Activated CD8-positive, alpha-beta memory T cell treated with anti-CD3 and anti-CD28 coated beads, Interleukin-2, amount 50 U/mL, for 1 hour (primary cell): ENCODE results near the gene SLC27A5.
"Not testable (repeated sequence)": the region's sequence is repeated elsewhere in the genome, so short reads cannot be mapped to it uniquely, and the experiment has no call there.

Experiments used
- DNase-seq: peaks from one replicate; pipeline ENCODE4 v3.0.0-alpha.2; 2020; ENCODE audit errors: extremely low read depth

SLC27A5 gene

GRCh38 chr19:58522709-58523108 is 10.9 kb upstream of the SLC27A5 start:
- no peak for DNase-seq

- no peak for DNase-seq
Observed at GRCh38 chr19:58521651-58522050, 9.9 kb upstream of the SLC27A5 start.

GRCh38 chr19:58520257-58520599 is 8.4 kb upstream of the SLC27A5 start:
- no peak for DNase-seq

- peak; percentile 72 for DNase-seq
Observed at GRCh38 chr19:58519355-58520256, 7.8 kb upstream of the SLC27A5 start, which contains the start of gene ZBTB45. Gene ZBTB45, minus strand, starts transcription at chr19:58519810. Its CDS starts 2,137 bp downstream, at chr19:58517673.

- no peak for DNase-seq
Observed at GRCh38 chr19:58519087-58519354, 7.2 kb upstream of the SLC27A5 start.

- no peak for DNase-seq
Observed at GRCh38 chr19:58518256-58519086, 6.7 kb upstream of the SLC27A5 start.

GRCh38 chr19:58516964-58517833 is 5.4 kb upstream of the SLC27A5 start:
- DNase-seq, result no peak

- DNase-seq, result no peak
Observed at GRCh38 chr19:58516246-58516836, 4.5 kb upstream of the SLC27A5 start.

GRCh38 chr19:58515259-58515658 is 3.5 kb upstream of the SLC27A5 start:
- DNase-seq, result no peak

GRCh38 chr19:58514564-58515022 is 2.8 kb upstream of the SLC27A5 start:
- DNase-seq, result no peak

GRCh38 chr19:58513694-58514563 is 2.1 kb upstream of the SLC27A5 start:
- peak; percentile 66 for DNase-seq

GRCh38 chr19:58513213-58513693 is 1.5 kb upstream of the SLC27A5 start:
- no peak for DNase-seq

GRCh38 chr19:58510084-58510862 is 1.5 kb downstream of the SLC27A5 start:
- DNase-seq, result no peak

- no peak for DNase-seq
Observed at GRCh38 chr19:58509731-58510083, 2.1 kb downstream of the SLC27A5 start.

- not testable (repeated sequence) for DNase-seq
Observed at GRCh38 chr19:58507602-58508223, 4.1 kb downstream of the SLC27A5 start.

- no peak for DNase-seq
Observed at GRCh38 chr19:58500242-58500641, 11.6 kb downstream of the SLC27A5 start.

GRCh38 chr19:58499021-58499927 is 12.5 kb downstream of the SLC27A5 start:
- peak; percentile 86 for DNase-seq
